Measurements from ENCODE around the gene ITPR1. TPM values are rescaled to one million over a fixed set of nuclear protein-coding genes. Genes with fewer than 3 reads are reported as not detected.

ITPR1 gene
- total RNA-seq, 4 donors from 2014 or later: 210 to 261 (median 232) TPM

GRCh38 chr3:4613366-4613765 lies 120.2 kb downstream of the ITPR1 start:
- TF ChIP-seq POLR2A (IDR thresholded peaks at IDR 0.05) (no peak), CTCF (IDR thresholded peaks at IDR 0.05) (no peak)
- WGBS, 2 donors: 82 to 86% methylated on average over 3 of the region's 3 CpGs

GRCh38 chr3:4614070-4614469 lies 120.9 kb downstream of the ITPR1 start:
- Histone ChIP-seq H3K36me3 (no peaks in the 10 kb centered on the region), H3K27me3 (no peaks in the 10 kb centered on the region), H3K4me1 (peaks cover 0 to 13% of the 10 kb centered on the region in 2 donors), H3K9me3 (no peaks in the 10 kb centered on the region), H3K27ac (no peak overlapping the region), H3K4me3 (replicated peaks in 1 of 3) (no peak overlapping the region)
- TF ChIP-seq CTCF (IDR thresholded peaks at IDR 0.05) (no peak), POLR2A (IDR thresholded peaks at IDR 0.05) (no peak)
- intact Hi-C loops (cut with DNase I): no loop called here
- no peak for DNase-seq
- WGBS, 2 donors: 93 to 98% methylated on average over 5 of the region's 5 CpGs

More at GRCh38 chr3:4613366-4613765, 120.2 kb downstream of the ITPR1 start:
- Histone ChIP-seq H3K4me1 (peaks cover 0 to 13% of the 10 kb centered on the region in 2 donors), H3K4me3 (replicated peaks in 1 of 3) (no peak overlapping the region), H3K36me3 (no peaks in the 10 kb centered on the region), H3K27me3 (no peaks in the 10 kb centered on the region), H3K27ac (no peak overlapping the region), H3K9me3 (no peaks in the 10 kb centered on the region)
- DNase-seq: no peak
- intact Hi-C loops (cut with DNase I): no loop called here

GRCh38 chr3:4614927-4615326 lies 121.8 kb downstream of the ITPR1 start:
- no peak for DNase-seq
- no peaks in the 10 kb centered on the region for H3K27me3 ChIP-seq
- intact Hi-C loops (cut with DNase I): no loop called here
- H3K9me3 ChIP-seq: no peaks in the 10 kb centered on the region
- peaks cover 0 to 13% of the 10 kb centered on the region in 2 donors for H3K4me1 ChIP-seq
- 95 to 96% methylated on average over 3 of the region's 3 CpGs for WGBS, 2 donors
- no peak overlapping the region for H3K4me3 ChIP-seq (replicated peaks in 1 of 3)
- H3K27ac ChIP-seq: no peak overlapping the region
- no peaks in the 10 kb centered on the region for H3K36me3 ChIP-seq
- no peak for TF ChIP-seq CTCF (IDR thresholded peaks at IDR 0.05)
- no peak for TF ChIP-seq POLR2A (IDR thresholded peaks at IDR 0.05)

- 53 to 72% methylated on average over 3 of the region's 3 CpGs for WGBS, 2 donors
- Histone ChIP-seq H3K27ac (no peak overlapping the region), H3K9me3 (no peaks in the 10 kb centered on the region), H3K4me3 (replicated peaks in 1 of 3) (no peak overlapping the region), H3K36me3 (no peaks in the 10 kb centered on the region), H3K4me1 (peaks cover 0 to 9% of the 10 kb centered on the region in 2 donors), H3K27me3 (no peaks in the 10 kb centered on the region)
- TF ChIP-seq POLR2A (IDR thresholded peaks at IDR 0.05) (no peak), CTCF (IDR thresholded peaks at IDR 0.05) (no peak)
- intact Hi-C loops (cut with DNase I): no loop called here
- DNase-seq: no peak
These were observed 122.6 kb downstream of the ITPR1 start for GRCh38 chr3:4615750-4616149.

GRCh38 chr3:4623421-4623999 lies 130.4 kb downstream of the ITPR1 start:
- intact Hi-C loops (cut with DNase I): no loop called here
- H3K4me1 ChIP-seq: peaks cover 28 to 30% of the 10 kb centered on the region in 2 donors
- peak overlapping the region in 2 of 3 donors; percentile 7 to 24 for H3K27ac ChIP-seq
- no peaks in the 10 kb centered on the region for H3K36me3 ChIP-seq
- no peaks in the 10 kb centered on the region for H3K9me3 ChIP-seq
- WGBS, 2 donors: 95 to 96% methylated on average over 4 of the region's 4 CpGs
- H3K27me3 ChIP-seq: no peaks in the 10 kb centered on the region
- TF ChIP-seq CTCF (IDR thresholded peaks at IDR 0.05) (no peak), POLR2A (IDR thresholded peaks at IDR 0.05) (no peak)
- H3K4me3 ChIP-seq (replicated peaks in 1 of 3): no peak overlapping the region
- no peak for DNase-seq

All from thyroid gland (tissue), 4 donors.